ENCODE measurements around the gene MBD5.

Gene MBD5

GRCh38 chr2:148096012-148096411 is 75.1 kb downstream of the MBD5 start:
- no peak for DNase-seq (ENCODE audit: extremely low spot score)

GRCh38 chr2:148102641-148103040 is 81.8 kb downstream of the MBD5 start:
- ChIA-PET POLR2A (no interaction called here), CTCF (interaction anchor here (0.7 to 1.4 kb wide), 3 partner anchors 13 to 62 kb away, joined by 3 to 4 read pairs (median 3); no protein-coding TSS in a partner anchor)
- no peak for DNase-seq (ENCODE audit: extremely low spot score)
- TF ChIP-seq CTCF (IDR thresholded peaks at IDR 0.05; ENCODE audit: control extremely low read depth, extremely low read depth, low read depth, missing control alignments) = no peak

More at GRCh38 chr2:148096012-148096411, 75.1 kb downstream of the MBD5 start:
- TF ChIP-seq CTCF (IDR thresholded peaks at IDR 0.05; ENCODE audit: control extremely low read depth, extremely low read depth, low read depth, missing control alignments) = no peak
- POLR2A ChIA-PET = no interaction called here
- CTCF ChIA-PET = interaction anchor here (1.7 kb wide), 1 partner anchor 14 kb away, joined by 4 read pairs; no protein-coding TSS in a partner anchor

DNA sequence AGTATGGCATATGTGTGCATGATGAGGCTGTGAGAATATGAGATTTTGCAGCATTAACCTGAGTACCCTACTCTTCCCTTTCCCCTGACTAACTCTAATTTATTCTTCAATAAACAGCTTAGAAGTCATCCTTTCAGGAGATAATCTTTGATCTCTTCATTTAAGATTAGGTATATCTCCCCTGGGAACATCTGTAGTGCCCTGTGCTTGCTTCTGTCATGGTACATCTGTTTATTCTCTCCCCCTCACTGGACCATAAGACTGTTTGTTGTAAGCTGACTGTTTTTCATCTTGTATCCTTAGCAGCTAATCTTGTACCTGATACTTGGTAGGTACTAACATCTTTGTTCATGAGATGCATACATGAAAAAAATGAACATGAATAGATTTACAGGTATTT is 83.1 kb downstream of the MBD5 start:
- TF ChIP-seq CTCF (IDR thresholded peaks at IDR 0.05; ENCODE audit: control extremely low read depth, extremely low read depth, low read depth, missing control alignments) = no peak

GRCh38 chr2:148106331-148106730 is 85.4 kb downstream of the MBD5 start:
- POLR2A ChIA-PET = no interaction called here
- CTCF ChIA-PET = no interaction called here
- no peak for DNase-seq (ENCODE audit: extremely low spot score)
- no peak for TF ChIP-seq CTCF (IDR thresholded peaks at IDR 0.05; ENCODE audit: control extremely low read depth, extremely low read depth, low read depth, missing control alignments)

More for the DNA sequence above, 83.1 kb downstream of the MBD5 start:
- no peak for DNase-seq (ENCODE audit: extremely low spot score)
- ChIA-PET POLR2A (no interaction called here), CTCF (interaction anchor here (1.4 kb wide), 1 partner anchor 12 kb away, joined by 4 read pairs; no protein-coding TSS in a partner anchor)

GRCh38 chr2:148108385-148108784 is 87.5 kb downstream of the MBD5 start:
- ChIA-PET CTCF (interaction anchor here (0.9 kb wide), 1 partner anchor 86 kb away, joined by 3 read pairs; no protein-coding TSS in a partner anchor), POLR2A (no interaction called here)
- no peak for TF ChIP-seq CTCF (IDR thresholded peaks at IDR 0.05; ENCODE audit: control extremely low read depth, extremely low read depth, low read depth, missing control alignments)
- DNase-seq (ENCODE audit: extremely low spot score) = no peak

- TF ChIP-seq CTCF (IDR thresholded peaks at IDR 0.05; ENCODE audit: control extremely low read depth, extremely low read depth, low read depth, missing control alignments) = no peak
- no peak for DNase-seq (ENCODE audit: extremely low spot score)
- ChIA-PET POLR2A (no interaction called here), CTCF (interaction anchor here (1.1 to 1.2 kb wide), 2 partner anchors 15 to 26 kb away, joined by 3 to 4 read pairs; no protein-coding TSS in a partner anchor)
Observed at GRCh38 chr2:148110184-148110583, 89.3 kb downstream of the MBD5 start.
